LHCN-M2 (cell line): ENCODE data around the gene GPR146. TPM values are rescaled to one million over a fixed set of nuclear protein-coding genes. Genes with fewer than 3 reads are reported as not detected.
A peak's percentile ranks its signal among the peaks of the same experiment; 100 is the strongest.
"Not testable (repeated sequence)": the region's sequence is repeated elsewhere in the genome, so short reads cannot be mapped to it uniquely, and the experiment has no call there.

Experiments
- DNase-seq: peaks from one replicate; pipeline ENCODE4 v3.0.0-alpha.2; 2012; ENCODE audit warnings: low read depth
- total RNA-seq: library from RNA; depleted of rRNA; stranded (reverse); fragments of >200 nt; gene quantifications from 2 replicates; pipeline ENCODE4 v1.2.3, GENCODE V29; 2014

GPR146 gene
- total RNA-seq, 1 experiment from 2014 or later = 4.6 TPM

DNA sequence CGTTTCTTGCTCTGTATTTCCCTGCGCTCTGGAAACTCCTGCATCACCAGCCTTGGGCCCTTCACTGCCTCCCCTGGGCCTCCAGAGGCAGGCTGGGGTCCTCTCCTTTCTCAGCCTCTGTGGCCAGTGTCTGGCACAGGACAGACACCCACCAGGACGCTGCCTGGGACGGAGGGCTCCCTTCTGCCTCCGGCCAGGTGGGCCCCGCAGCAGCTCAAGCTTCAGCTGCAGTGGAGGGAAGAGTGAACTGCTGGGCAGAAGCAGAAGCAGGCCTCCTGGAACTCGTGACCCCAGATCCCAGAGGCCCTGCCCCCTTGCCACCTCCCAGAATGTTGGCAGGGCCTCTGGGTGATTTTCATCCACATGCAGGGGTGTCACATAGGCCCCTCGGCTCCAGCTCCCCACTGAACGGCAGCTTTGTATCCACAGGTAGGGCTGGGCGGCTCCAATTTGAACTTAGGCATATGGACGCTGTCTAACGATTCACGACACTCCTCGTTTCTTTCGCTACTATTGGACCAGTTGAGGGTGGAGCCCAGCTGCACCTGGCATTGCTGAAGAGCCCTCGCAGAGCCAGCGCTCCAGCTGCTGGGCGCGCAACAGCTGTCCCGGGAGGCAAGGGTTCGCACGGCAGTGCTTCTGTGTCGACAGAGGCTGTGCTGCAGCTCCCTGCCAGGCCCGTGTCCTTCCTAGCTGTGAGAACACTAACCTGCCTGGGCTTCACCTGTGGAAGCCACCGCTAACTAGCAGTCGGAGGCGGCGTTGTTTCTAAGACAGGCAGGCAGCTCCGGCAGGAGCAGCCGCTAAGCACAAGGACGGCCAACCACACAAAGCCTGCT is 18.4 kb upstream of the GPR146 start:
- no peak for DNase-seq

- DNase-seq = no peak
These were observed 17.6 kb upstream of the GPR146 start for GRCh38 chr7:1026721-1027161.

- peak; percentile 30 for DNase-seq
These were observed 16.9 kb upstream of the GPR146 start for GRCh38 chr7:1027242-1028043.

DNA sequence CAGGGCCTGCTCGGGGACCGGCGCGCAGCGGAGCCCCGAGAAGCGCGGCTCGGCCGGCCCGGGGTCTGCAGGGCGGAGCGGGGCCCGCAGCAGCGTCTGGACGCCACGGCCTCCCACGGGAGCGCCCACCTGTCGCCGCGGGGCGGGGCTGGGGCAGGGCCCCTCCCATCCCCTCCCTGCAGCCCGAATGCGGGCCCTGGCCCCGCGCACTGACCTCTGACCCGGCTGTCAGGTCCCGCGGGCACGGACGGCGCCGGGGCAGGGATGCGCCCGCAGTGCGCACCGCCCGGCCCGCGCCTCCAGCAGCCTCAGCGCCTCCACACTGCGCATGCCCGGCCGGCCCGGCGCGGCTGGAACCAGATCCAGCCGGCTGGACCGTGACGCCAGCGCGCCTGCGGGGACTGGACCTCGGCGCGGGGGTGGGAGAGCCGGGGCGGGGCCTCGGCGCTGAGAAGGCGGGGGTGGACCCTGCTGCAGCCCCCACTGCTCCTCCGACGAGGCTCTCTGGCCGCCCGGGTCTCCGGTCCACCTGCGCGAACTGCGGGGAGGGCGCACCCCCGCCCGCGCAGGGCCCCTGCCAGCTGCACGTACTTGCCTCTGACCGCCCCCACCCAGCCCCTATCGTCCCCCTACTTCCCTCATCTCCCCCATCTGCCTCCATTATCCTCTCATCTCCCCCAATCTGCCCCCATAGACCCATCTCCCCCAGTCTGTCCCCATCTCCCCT is 16.1 kb upstream of the GPR146 start:
- peak; percentile 90 for DNase-seq

DNA sequence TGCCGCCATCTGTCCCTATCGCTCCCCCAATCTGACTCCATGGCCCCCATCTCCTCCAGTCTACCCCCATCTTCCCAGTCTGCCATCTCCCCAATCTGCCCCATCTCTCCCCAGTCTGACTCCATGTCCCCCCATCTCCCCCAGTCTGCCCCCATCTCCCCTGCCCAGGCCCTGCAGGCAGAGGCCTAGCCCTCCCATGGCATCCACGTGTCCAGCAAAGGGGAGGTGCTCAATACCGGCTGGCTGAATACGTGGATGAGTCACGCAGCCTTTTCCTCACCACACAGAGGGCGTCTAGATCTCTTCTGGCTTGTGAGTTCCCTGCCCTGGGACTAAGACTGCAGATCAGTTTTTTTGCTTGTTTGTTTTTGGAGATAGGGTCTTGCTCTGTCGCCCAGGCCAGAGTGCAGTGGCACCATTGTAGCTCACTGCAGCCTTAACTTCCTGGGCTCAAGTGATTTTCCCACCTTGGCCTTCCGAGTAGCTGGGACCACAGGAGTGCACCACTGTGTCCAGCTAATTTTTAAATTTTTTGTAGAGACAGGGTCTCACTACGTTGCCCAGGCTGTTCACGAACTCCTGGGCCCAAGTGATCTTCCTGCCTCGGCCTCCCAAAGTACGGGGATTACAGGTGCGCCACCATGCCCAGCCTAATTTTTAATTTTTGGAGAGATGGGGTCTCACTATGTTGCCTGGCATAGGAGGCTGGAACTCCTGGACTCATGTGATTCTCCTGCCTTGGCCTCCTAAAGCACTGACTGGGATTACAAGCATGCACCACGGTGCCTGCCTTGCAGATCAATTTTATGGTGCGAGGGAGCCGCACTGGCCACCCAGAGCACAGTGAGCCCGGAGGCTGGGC is 15.3 kb upstream of the GPR146 start:
- DNase-seq = peak; percentile 97

DNA sequence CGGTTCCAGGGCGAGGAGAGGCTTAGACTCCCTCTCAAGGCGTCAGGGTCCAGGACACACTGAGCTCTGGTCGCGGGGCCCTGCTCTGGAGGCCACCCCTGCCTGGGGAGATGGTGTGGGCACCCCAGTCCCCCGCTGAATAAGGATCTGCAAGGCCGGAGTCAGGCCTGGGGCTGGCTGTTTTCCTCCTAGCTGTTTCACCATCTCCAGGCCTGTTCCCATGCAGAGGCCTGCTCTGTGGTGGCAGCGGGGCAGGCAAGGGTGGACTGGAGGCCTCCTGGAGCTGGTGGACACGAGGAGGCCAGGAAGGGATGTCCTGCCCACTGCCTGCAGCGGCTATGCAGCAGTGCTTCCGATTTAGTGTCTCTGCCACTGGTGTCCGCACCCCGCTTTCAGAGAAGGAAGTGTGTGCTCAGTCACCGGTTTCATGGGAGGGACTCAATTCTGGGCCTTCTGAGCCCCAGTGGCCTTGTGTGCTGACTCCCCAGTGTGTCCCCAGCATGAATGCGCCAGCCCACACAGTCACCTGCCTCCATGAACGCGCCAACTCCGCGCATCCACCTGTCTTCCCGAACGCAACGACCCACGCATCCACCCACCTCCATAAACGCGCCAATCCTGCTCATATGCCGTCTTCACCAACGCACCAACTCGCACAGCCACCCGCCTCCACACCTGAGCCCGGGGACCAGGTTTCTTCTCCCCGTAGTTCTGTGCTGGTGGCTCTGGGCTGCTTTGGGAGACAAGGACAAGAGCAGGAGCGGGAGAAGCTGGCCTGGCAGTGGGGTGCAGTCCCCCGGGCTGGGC is 14.5 kb upstream of the GPR146 start:
- no peak for DNase-seq

- no peak for DNase-seq
These were observed 13.8 kb upstream of the GPR146 start for GRCh38 chr7:1030444-1031070.

GRCh38 chr7:1031716-1032455 is 12.5 kb upstream of the GPR146 start:
- DNase-seq = no peak

DNA sequence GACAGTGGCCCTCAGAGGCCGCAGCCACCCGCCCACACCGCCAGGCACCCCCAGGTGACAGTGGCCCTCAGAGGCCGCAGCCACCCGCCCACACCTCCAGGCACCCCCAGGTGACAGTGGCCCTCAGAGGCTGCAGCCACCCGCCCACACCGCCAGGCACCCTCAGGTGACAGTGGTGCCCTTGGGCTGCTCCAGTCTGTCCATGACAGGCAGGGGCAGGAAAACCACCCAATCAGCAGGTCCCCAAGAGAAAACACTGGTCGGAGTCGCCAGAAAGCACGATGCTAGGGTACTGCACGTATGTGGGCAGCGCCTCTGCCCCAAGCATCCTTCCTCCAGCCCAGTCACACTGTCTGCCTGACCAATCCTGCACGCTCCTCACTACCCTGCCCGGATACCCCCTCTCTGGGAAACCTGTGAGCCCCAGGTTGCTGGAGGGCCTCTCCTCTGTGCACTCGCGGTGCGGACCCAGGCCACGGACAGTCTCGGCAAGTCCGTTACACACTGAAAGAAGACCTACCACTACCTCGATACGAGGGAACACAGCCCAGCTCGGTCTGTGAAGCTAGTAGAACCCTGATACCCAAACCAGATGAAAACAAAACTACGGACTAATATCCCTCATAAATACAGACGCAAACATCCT is 11.7 kb upstream of the GPR146 start:
- no peak for DNase-seq

GRCh38 chr7:1033546-1034145 is 10.7 kb upstream of the GPR146 start:
- no peak for DNase-seq

DNA sequence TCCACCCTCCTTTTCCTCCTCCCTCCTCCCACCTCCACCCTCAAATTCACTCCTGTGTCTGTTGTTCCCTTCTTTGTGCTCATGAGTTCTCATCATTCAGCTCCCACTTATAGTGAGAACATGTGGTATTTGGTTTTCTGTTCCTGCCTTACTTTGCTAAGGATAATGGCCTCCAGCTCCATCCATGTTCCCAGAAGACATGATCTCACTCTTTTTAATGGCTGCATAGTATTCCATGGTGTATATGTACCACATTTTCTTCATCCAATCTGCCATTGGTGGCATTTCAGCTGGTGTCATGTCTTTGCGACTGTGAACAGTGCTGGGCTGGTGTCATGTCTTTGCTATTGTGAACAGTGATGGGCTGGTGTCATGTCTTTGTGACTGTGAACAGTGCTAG is 9.6 kb upstream of the GPR146 start:
- DNase-seq = not testable (repeated sequence)

GRCh38 chr7:1036164-1036928 is 8.0 kb upstream of the GPR146 start:
- not testable (repeated sequence) for DNase-seq

- not testable (repeated sequence) for DNase-seq
These were observed 4.1 kb upstream of the GPR146 start for GRCh38 chr7:1040233-1040632.

GRCh38 chr7:1040790-1041189 is 3.6 kb upstream of the GPR146 start:
- DNase-seq = peak; percentile 93

- no peak for DNase-seq
These were observed 2.5 kb upstream of the GPR146 start for GRCh38 chr7:1041551-1042491.

DNA sequence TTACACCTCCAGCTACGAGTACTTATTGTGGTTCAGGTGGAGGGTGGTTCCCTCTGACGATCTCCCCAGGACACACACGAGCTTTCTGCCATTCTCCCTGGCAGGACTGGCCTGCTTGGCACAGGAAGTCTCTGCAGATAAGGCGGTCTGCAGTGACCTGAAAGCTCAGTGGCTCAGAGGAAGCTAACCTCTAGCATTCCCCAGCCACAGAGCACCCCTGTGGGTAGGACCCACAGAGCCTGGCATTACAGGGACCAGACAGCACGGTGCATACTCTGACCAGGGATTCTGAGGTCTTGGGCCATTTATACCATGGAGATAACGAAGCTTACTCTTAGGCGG is 1.9 kb upstream of the GPR146 start:
- DNase-seq = no peak
